ENCODE results near the gene SEMA3F.

SEMA3F gene

GRCh38 chr3:50167841-50168209 lies 12.7 kb downstream of the SEMA3F start:
- H3K27ac ChIP-seq, result no peak overlapping the region

GRCh38 chr3:50168388-50168787 lies 13.3 kb downstream of the SEMA3F start:
- TF ChIP-seq ZFX (IDR thresholded peaks at IDR 0.05; ENCODE audit: borderline replicate concordance) (no peak), CTCF (IDR thresholded peaks at IDR 0.05) (no peak)

More at GRCh38 chr3:50167841-50168209, 12.7 kb downstream of the SEMA3F start:
- TF ChIP-seq CTCF (IDR thresholded peaks at IDR 0.05), result no peak
- no peak for TF ChIP-seq ZFX (IDR thresholded peaks at IDR 0.05; ENCODE audit: borderline replicate concordance)

GRCh38 chr3:50168791-50169190 lies 13.7 kb downstream of the SEMA3F start:
- H3K27ac ChIP-seq, result no peak overlapping the region
- TF ChIP-seq ZFX (IDR thresholded peaks at IDR 0.05; ENCODE audit: borderline replicate concordance) (no peak), CTCF (IDR thresholded peaks at IDR 0.05) (no peak)

More at GRCh38 chr3:50168388-50168787, 13.3 kb downstream of the SEMA3F start:
- no peak overlapping the region for H3K27ac ChIP-seq

- H3K27ac ChIP-seq, result no peak overlapping the region
- TF ChIP-seq ZFX (IDR thresholded peaks at IDR 0.05; ENCODE audit: borderline replicate concordance) (no peak), CTCF (IDR thresholded peaks at IDR 0.05) (no peak)
These were observed 14.2 kb downstream of the SEMA3F start for GRCh38 chr3:50169232-50169832.

- TF ChIP-seq CTCF (IDR thresholded peaks at IDR 0.05) (no peak), ZFX (IDR thresholded peaks at IDR 0.05; ENCODE audit: borderline replicate concordance) (no peak)
- no peak overlapping the region for H3K27ac ChIP-seq
These were observed 14.7 kb downstream of the SEMA3F start for GRCh38 chr3:50169858-50170257.

- H3K27ac ChIP-seq, result no peak overlapping the region
- no peak for TF ChIP-seq ZFX (IDR thresholded peaks at IDR 0.05; ENCODE audit: borderline replicate concordance)
- no peak for TF ChIP-seq CTCF (IDR thresholded peaks at IDR 0.05)
These were observed 15.6 kb downstream of the SEMA3F start for GRCh38 chr3:50170689-50171088.

- no peak overlapping the region for H3K27ac ChIP-seq
- no peak for TF ChIP-seq CTCF (IDR thresholded peaks at IDR 0.05)
- TF ChIP-seq ZFX (IDR thresholded peaks at IDR 0.05; ENCODE audit: borderline replicate concordance), result no peak
These were observed 16.6 kb downstream of the SEMA3F start for GRCh38 chr3:50171540-50172301.
